ENCODE measurements around the gene PPIF.

DNA sequence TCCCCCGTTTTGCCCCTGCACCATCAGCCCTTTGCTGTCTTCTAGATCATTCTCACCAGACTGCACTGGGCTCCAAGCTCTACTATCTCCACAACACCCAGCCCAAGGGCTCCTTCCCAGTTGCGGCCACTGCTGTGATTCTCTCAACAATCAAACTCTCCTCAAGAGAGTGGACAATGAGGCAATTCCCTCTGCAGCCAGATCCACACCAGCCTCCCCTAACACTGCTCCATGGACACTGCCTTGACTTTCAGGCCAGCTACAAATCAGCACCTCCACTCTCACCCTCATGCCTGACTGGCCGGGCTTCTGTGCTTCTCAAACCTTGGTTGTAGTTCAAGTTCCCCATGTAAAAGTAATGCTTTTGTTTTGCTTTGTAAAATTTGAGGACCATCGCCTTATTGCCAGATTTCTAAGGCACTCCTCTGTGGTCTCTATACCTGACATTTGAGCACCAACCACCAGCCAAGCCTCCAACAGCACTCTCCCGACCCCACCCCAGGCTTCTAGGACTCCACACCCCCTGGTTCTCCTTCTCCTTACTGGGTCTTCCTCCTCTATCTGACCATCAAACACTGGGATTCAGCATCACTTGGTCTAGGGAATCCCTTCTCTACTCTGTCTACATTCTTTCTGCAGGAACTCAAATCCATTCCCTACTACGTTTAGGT, 45.4 kb downstream of the PPIF start:
- TF ChIP-seq EZH2 (IDR thresholded peaks at IDR 0.05; ENCODE audit: borderline replicate concordance, low read depth, low read length, poor library complexity, severe bottlenecking), result no peak
- TF ChIP-seq, protein P1, sequence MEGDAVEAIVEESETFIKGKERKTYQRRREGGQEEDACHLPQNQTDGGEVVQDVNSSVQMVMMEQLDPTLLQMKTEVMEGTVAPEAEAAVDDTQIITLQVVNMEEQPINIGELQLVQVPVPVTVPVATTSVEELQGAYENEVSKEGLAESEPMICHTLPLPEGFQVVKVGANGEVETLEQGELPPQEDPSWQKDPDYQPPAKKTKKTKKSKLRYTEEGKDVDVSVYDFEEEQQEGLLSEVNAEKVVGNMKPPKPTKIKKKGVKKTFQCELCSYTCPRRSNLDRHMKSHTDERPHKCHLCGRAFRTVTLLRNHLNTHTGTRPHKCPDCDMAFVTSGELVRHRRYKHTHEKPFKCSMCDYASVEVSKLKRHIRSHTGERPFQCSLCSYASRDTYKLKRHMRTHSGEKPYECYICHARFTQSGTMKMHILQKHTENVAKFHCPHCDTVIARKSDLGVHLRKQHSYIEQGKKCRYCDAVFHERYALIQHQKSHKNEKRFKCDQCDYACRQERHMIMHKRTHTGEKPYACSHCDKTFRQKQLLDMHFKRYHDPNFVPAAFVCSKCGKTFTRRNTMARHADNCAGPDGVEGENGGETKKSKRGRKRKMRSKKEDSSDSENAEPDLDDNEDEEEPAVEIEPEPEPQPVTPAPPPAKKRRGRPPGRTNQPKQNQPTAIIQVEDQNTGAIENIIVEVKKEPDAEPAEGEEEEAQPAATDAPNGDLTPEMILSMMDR (conservative IDR thresholded peaks at IDR 0.05; ENCODE audit: low read depth, low read length), result no peak

Measured in A673 (cell line).